HG02943 (cell line): ENCODE measurements around the gene ATP23.

Source experiments
- ATAC-seq: cut with Tn5 transposase; IDR thresholded peaks from one replicate; pipeline ENCODE4 v1.9.1; 2021; ENCODE audit warnings: mild to moderate bottlenecking, low read depth, moderate library complexity; ENCODE audit not compliant: unreplicated experiment

ATP23 gene

GRCh38 chr12:57941165-57941894, at the start of gene ATP23:
Gene ATP23 (plus strand): TSS chr12:57941567. CDS start chr12:57941702, 135 bp downstream.
- ATAC-seq: peak; percentile 83

DNA sequence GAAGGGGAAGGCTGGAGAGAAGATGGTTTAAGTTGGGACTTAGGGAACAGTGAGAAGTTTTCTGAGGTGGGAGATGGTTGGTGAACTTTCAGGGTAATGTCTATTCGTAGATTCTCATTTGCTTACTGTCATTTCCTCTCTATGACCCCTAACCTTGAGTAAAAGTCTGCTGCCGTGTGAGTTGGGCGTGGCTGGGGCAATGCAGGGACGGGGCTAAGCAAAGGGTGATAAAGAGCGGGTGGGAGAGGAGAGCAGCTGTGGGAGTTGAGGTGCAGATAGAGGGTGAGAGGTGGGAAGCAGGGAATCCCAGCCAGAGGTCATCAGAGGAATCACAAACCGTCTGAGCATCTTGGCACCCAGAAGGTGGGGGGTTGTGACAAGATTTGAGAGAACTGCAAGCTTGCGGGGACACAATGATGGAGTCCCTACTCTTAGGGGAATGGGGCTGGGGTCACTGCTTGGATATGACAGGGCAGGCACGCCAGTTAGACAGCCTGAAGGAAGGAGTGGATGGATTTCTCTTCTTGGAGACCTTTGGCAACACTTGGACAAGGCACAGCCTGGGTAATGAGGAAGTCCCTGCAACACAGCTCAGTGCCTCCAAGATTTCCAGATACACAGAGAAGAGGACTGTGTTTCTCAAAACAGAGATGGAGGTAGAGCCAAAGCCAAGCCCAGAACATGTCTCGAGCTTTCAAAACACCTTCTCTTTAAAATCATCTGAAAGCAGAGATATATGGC, 49.0 kb upstream of the ATP23 start:
- ATAC-seq: no peak

DNA sequence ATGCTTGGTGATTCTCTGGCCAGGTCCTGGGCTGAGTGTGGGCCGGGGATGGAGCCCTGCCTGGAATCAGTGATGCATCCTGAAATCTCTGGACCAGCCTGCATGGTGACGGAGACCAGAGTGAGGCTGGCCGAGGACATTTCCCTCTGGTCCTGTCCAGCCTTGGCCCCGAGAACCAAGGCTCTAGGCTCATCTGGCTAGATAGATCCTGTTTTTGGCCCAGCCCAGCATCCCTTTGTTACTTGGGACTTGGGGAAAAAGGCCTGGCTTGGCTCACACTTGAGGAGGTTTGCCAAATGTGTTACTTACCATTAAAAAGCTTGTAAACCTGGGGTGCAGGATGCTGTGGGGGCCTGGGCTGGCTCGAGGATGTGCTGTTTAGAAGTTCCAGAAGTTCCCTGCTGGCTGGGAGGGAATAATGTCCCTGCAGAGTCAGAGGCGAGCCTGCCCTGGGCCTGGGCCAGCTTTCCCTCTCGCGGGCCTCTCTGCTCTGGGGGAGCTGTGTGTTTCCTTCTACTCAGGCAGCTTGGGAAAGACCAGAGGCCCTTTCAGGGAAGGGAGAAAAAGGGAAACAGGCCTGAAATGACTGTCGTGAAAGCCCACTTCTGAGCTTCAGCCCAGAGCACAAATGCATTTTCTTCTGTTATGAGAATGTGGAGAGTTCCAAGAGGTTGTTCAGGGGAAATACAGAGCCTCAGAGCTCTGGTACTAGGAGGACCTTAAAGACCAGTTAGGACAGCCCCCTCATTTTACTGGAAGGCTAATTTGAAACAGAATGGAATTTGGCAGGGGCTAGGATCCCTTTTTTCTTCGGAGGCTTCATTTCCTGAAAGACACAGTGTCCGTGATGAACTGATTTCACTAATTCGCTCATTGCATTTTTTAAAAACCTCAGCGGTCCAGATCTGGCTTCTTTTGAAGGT, 47.7 kb upstream of the ATP23 start:
- no peak for ATAC-seq

DNA sequence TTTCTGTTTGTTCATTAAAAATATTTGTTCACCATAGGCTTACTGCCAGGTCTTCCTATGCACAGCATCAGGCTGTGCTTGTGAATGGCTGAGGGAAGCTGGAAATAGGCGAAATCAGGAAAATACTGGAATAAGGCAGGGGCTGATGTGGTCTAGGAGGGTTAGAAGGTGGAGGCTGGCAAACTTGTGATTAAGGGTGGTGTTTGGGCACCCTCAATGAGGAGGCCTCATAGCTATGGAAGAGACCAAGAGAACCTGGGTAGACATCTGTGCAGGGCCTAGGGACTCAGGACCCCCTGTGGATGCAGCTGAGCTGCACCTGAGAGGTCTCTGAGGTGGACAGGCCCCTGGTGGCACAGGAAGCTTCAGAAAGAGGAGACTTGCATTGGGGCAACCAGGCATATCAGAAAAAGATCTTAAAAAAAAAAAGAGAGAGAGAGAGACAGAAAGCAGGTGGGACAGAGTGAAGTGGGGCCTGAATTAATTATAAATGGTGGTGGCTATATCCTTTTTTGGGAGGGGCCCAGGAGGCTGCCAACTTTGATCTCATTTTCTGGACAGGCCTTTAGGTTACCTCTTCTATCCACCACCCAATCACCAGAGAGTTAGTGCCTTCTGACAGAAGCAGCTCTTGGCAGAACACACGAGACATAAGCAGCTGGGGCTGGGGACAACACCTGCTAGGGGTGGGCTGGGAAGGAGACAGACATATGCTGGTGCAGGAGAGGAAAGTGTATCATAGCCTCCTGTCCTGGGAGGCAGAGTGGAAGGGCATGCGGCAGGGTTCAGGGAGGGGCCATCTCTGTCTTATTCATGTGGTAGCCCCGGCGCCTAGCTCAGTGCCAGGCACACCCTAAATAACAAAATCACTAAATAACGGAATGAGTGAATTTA, 46.7 kb upstream of the ATP23 start:
- ATAC-seq: no peak

DNA sequence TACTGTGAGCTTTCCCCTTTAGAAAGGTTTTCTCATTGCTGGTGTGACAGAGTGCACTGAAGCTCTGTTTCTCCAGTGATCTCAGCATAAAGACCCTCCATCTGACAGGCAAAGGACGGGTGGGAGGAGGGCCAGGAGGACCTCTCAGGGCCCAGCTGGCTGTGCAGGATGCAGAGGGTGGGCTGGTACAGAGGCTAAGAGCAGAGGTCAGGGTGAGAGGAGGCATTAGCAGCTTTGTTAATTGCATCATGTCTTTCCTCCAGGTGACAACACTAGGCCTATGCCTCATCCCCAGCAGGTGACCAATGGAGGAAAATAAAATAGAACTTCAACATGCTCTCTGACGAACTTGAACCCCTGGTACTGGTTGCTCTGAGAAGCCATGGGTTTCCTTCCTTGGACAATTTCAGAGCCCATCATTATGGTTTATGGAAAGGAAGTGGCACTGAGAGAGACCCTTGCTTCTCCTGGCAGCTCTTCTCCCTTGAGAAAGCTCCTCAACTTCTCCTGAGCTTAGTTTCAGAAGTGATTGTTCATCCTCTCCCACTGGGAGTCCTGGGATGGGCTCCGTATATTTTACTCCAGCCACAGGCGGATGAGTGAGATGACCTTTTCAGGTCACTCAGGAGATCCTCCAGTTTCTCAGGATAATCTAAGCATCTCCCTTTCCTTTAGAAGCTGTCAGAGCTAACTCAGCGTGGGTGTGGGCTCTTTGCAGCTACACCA, 45.8 kb upstream of the ATP23 start:
- no peak for ATAC-seq

DNA sequence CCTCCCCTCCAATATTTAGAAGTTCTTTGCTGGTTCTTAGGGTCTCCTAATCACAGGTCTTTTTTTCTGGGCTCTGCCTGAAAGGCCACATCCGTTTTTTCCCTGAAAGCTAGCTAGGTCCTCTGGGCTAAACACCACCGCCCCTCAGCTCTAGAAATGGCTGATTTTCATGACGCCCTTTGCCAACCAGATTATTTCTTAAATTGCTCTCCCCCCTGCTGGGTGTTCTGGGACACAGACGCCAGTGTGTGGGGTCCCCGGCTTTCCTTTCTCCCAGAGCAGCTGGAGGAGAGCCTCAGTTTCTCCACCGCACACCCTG, 45.3 kb upstream of the ATP23 start:
- ATAC-seq: no peak

- ATAC-seq: no peak
Observed at GRCh38 chr12:57896434-57897201, 44.7 kb upstream of the ATP23 start.

- ATAC-seq: no peak
Observed at GRCh38 chr12:57897286-57897974, 43.9 kb upstream of the ATP23 start.

GRCh38 chr12:57898308-57898970, 42.9 kb upstream of the ATP23 start:
- peak; percentile 31 for ATAC-seq

DNA sequence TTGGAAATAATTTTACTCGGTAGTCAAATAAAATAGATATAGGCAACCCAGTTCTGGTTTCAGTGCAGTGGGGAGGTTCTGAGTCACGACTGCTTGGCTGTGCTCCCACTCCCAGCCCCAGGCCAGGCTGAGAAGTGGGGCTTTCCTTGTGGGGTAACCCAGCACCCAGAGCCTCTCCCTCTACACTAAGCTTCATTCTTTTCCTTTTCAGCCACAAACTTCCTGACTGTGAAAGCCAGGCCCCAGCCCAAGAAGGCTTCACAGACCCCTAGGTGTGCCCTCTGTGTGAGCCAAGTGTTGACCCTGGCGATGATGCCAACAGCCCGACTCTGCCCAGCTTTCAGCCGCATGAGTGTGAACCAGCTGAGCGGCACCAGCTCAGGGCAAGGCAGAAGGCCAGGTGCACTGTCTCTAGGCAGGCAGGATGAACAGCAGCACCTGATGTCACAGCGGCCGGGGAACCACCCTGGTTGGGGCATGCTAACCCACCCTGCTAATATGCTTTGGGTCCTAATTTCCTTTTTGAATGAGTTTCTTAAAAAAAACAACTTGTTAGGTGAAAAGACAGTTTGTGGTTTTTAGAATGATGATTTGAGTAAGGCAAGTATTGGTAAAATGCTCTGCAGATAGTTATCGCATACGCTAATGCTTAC, 42.2 kb upstream of the ATP23 start:
- ATAC-seq: peak; percentile 77

GRCh38 chr12:57902478-57902969, 38.8 kb upstream of the ATP23 start:
- no peak for ATAC-seq

GRCh38 chr12:57904426-57904825, 36.9 kb upstream of the ATP23 start:
- no peak for ATAC-seq

- no peak for ATAC-seq
Observed at GRCh38 chr12:57904848-57905811, 36.2 kb upstream of the ATP23 start.

DNA sequence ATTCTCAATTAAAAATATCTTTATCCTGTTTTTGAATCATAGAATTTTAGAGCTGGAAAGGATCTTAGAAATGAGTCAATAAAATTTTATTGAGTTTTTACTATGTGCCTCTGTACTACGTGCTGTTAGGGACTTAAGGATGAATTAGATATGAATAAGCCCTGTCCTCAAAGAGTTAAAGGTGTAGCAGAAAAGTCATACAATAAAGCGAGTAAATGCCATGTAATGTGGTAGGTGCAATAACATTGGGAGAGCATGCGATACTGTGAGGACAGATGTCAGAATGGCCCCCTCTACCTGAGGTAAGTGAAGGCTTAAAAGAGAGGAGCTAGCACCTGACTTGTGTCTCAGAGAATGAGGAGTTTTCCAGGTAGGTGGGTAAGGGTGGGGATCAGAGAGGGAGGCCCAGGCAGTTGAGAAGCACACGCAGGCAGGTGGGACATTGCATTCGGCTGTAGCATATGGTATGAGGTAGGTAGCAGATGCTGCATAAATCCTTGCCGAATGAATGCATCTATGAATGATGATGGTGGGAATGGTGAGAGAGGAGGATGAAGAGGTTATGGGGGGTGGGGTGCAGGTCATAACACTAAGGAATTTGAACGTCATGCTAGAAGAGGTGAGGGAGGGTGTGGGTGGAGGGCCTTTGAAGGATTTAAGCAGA, 35.4 kb upstream of the ATP23 start:
- no peak for ATAC-seq

- ATAC-seq: no peak
Observed at GRCh38 chr12:57906821-57907220, 34.5 kb upstream of the ATP23 start.
